Measurements from ENCODE around the gene FAAH. TPM values are rescaled to one million over a fixed set of nuclear protein-coding genes. Genes with fewer than 3 reads are reported as not detected.

The FAAH gene
- polyA plus RNA-seq, 1 of the 3 experiments (the other 2 are of a cell fraction): 1.2 TPM

GRCh38 chr1:46401964-46402626, 8.0 kb downstream of the FAAH start:
- POLR2A ChIA-PET: interaction anchor here (1.2 kb wide), 1 partner anchor 210 kb away, joined by 3 read pairs; no protein-coding TSS in a partner anchor
- no peaks in the 10 kb centered on the region for H3K9me2 ChIP-seq
- H3K9me3 ChIP-seq: no peaks in the 10 kb centered on the region

More at GRCh38 chr1:46401964-46402626, 8.0 kb downstream of the FAAH start:
- no peak overlapping the region for H3K4me2 ChIP-seq
- H3F3A ChIP-seq (replicated peaks; ENCODE audit: insufficient read depth): no peaks in the 10 kb centered on the region
- no peaks in the 10 kb centered on the region for H3K79me2 ChIP-seq (ENCODE audit: insufficient read depth)
- no peak overlapping the region for H3K27ac ChIP-seq (ENCODE audit: low read depth in 2 of 2, low read length in 1 of 2)
- no peaks in the 10 kb centered on the region for H3K36me3 ChIP-seq (replicated peaks in 1 of 2; ENCODE audit: control insufficient read depth in 1 of 2, insufficient read depth in 2 of 2, low read length in 1 of 2)
- no peak for TF ChIP-seq EZH2phosphoT487 (IDR thresholded peaks at IDR 0.05; ENCODE audit: borderline replicate concordance, low read depth)
- TF ChIP-seq RFX5 (IDR thresholded peaks at IDR 0.05; ENCODE audit: low read length): no peak
- TF ChIP-seq IRF3 (IDR thresholded peaks at IDR 0.05; ENCODE audit: low read depth, low read length): no peak
- no peak for TF ChIP-seq RAD21 (IDR thresholded peaks at IDR 0.05; ENCODE audit: low read length)
- no peak for TF ChIP-seq TAF1 (IDR thresholded peaks at IDR 0.05; ENCODE audit: borderline replicate concordance, low read depth, low read length)
- TF ChIP-seq FOXM1 (IDR thresholded peaks at IDR 0.05; ENCODE audit: low read depth): no peak
- no peak for TF ChIP-seq SIN3A (IDR thresholded peaks at IDR 0.05; ENCODE audit: borderline replicate concordance, low read depth, low read length)
- no peak for TF ChIP-seq USF1 (IDR thresholded peaks at IDR 0.05; ENCODE audit: borderline replicate concordance, low read depth)
- TF ChIP-seq SMC3 (IDR thresholded peaks at IDR 0.05; ENCODE audit: low read depth, low read length): no peak
- no peak for TF ChIP-seq YY1 (IDR thresholded peaks at IDR 0.05; ENCODE audit: low read depth)
- TF ChIP-seq, protein P1, sequence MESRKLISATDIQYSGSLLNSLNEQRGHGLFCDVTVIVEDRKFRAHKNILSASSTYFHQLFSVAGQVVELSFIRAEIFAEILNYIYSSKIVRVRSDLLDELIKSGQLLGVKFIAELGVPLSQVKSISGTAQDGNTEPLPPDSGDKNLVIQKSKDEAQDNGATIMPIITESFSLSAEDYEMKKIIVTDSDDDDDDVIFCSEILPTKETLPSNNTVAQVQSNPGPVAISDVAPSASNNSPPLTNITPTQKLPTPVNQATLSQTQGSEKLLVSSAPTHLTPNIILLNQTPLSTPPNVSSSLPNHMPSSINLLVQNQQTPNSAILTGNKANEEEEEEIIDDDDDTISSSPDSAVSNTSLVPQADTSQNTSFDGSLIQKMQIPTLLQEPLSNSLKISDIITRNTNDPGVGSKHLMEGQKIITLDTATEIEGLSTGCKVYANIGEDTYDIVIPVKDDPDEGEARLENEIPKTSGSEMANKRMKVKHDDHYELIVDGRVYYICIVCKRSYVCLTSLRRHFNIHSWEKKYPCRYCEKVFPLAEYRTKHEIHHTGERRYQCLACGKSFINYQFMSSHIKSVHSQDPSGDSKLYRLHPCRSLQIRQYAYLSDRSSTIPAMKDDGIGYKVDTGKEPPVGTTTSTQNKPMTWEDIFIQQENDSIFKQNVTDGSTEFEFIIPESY (IDR thresholded peaks at IDR 0.05; ENCODE audit: borderline replicate concordance, low read depth): no peak
- no peak for TF ChIP-seq MXI1 (IDR thresholded peaks at IDR 0.05; ENCODE audit: low read depth, low read length)
- no peak for TF ChIP-seq TCF12 (IDR thresholded peaks at IDR 0.05)
- no peak for TF ChIP-seq RCOR1 (IDR thresholded peaks at IDR 0.05; ENCODE audit: low read length)
- no peak for TF ChIP-seq FOXJ3 (CRISPR knock-in tag; IDR thresholded peaks at IDR 0.05)
- DNase-seq: no peak
- no peaks in the 10 kb centered on the region for H3K27me3 ChIP-seq (ENCODE audit: insufficient read depth)
- no peak overlapping the region for H3K9ac ChIP-seq
- WGBS (ENCODE audit: low lambda C conversion rate): 90% methylated on average over 5 of the region's 10 CpGs
- H2AFZ ChIP-seq (ENCODE audit: low read depth): no peak overlapping the region
- CTCF ChIA-PET: interaction anchor here (0.7 to 3.0 kb wide), 5 partner anchors 8 to 132 kb away, joined by 3 to 9 read pairs (median 4); no protein-coding TSS in a partner anchor
- no peak overlapping the region for H3K4me3 ChIP-seq (ENCODE audit: low read depth in 2 of 2, low read length in 1 of 2)
- no peaks in the 10 kb centered on the region for H4K20me1 ChIP-seq (ENCODE audit: insufficient read depth)
- peaks cover 0 to under 1% of the 10 kb centered on the region in 2 experiments; a peak in 1 of 4 replicates for H3K4me1 ChIP-seq (ENCODE audit: control insufficient read depth in 1 of 2, insufficient read depth in 2 of 2, low read depth in 1 of 2, low read length in 1 of 2)
